Measurements from ENCODE around the gene GCNT2. TPM values are rescaled to one million over a fixed set of nuclear protein-coding genes. Genes with fewer than 3 reads are reported as not detected.

GCNT2 gene
- total and polyA plus RNA-seq, 2 of the 8 experiments (the other 6 are each of a cell fraction or from before 2014, with no cell fraction given), result 19.3 to 52.5 TPM

DNA sequence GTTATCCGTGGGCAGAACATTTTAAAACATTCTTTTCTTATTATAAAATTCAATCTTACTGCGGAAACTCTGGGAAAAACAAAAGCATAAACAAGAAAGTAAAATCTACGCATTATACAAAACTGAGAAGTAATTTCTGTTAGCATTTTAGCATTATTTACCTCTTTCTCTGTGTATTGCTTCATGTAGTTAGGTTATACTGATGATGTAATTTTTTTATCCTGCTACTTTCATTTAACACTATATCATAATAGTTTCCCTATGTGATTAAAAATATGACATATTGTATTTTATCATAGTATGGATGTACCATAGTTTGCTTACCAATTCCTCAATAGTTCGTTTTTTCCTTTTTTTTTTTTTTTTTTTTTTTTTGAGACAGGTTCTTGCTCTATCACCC is 4.2 kb upstream of the GCNT2 start:
- WGBS, 2 experiments (ENCODE audit: extremely low coverage in 1 of 2, insufficient coverage in 1 of 2, insufficient read length in 1 of 2, insufficient replicate concordance in 2 of 2, low coverage in 1 of 2, low lambda C conversion rate in 2 of 2, missing lambda C conversion rate in 1 of 2), result 89% methylated on average over 4 of the region's 4 CpGs; no CpG with 5 or more reads in 1 of the 2 experiments
- no peak overlapping the region for H3K56ac ChIP-seq (replicated peaks; ENCODE audit: insufficient read length, low read depth, low read length)

More for the DNA sequence above, 4.2 kb upstream of the GCNT2 start:
- H3K4me1 ChIP-seq (replicated peaks in 1 of 4; ENCODE audit: control insufficient read depth in 3 of 4, insufficient read depth in 4 of 4, low read length in 3 of 4), result peaks cover 9 to 20% (median 15%) of the 10 kb centered on the region in 4 experiments
- H4K8ac ChIP-seq (ENCODE audit: extremely low read depth, insufficient read depth, low read length), result no peak overlapping the region
- no peaks in the 10 kb centered on the region for H3K79me1 ChIP-seq (ENCODE audit: low read depth, low read length)
- no peak overlapping the region for H3K4ac ChIP-seq (replicated peaks; ENCODE audit: insufficient read length, low read depth, low read length)
- no peaks in the 10 kb centered on the region for H3K27me3 ChIP-seq (replicated peaks in 1 of 4; ENCODE audit: control insufficient read depth in 3 of 4, extremely low read depth in 1 of 4, insufficient read depth in 3 of 4, low read length in 3 of 4)
- H3K9me3 ChIP-seq (ENCODE audit: insufficient read depth in 2 of 2, low read depth in 1 of 2, low read length in 1 of 2), result no peaks in the 10 kb centered on the region
- H3K79me2 ChIP-seq (ENCODE audit: control insufficient read depth in 1 of 2, insufficient read depth in 2 of 2, low read length in 2 of 2), result no peaks in the 10 kb centered on the region
- peaks cover 4% of the 10 kb centered on the region; the same call in 1 of the 2 replicates for H3K23me2 ChIP-seq (ENCODE audit: low read depth, low read length)
- H3K14ac ChIP-seq (ENCODE audit: insufficient read length), result no peak overlapping the region
- H3K9ac ChIP-seq (replicated peaks in 1 of 4; ENCODE audit: extremely low read depth in 1 of 4, low read depth in 3 of 4, low read length in 3 of 4), result no peak overlapping the region
- no peak overlapping the region for H2AK5ac ChIP-seq (ENCODE audit: low read depth, low read length)
- H3K4me2 ChIP-seq (ENCODE audit: insufficient read depth in 1 of 2, low read depth in 2 of 2, low read length in 2 of 2), result no peak overlapping the region
- no peak for FAIRE-seq
- no peak overlapping the region for H2BK5ac ChIP-seq (ENCODE audit: low read depth, low read length)
- H3K36me3 ChIP-seq (ENCODE audit: control insufficient read depth in 2 of 4, insufficient read depth in 4 of 4, low read length in 3 of 4), result no peaks in the 10 kb centered on the region
- H3K27ac ChIP-seq (ENCODE audit: low read depth, low read length), result no peak overlapping the region
- H2BK15ac ChIP-seq (ENCODE audit: low read length), result no peak overlapping the region
- H3K4me3 ChIP-seq (ENCODE audit: extremely low read depth in 1 of 4, insufficient read depth in 2 of 4, low read depth in 3 of 4, low read length in 4 of 4), result no peak overlapping the region
- TF ChIP-seq PHF8 (conservative IDR thresholded peaks at IDR 0.05; ENCODE audit: low read depth, low read length), result no peak
- no peak for TF ChIP-seq TCF12 (IDR thresholded peaks at IDR 0.05; ENCODE audit: low read depth, low read length)
- TF ChIP-seq TEAD4 (IDR thresholded peaks at IDR 0.05; ENCODE audit: low read depth, low read length), result no peak
- no peak for TF ChIP-seq CBX8 (IDR thresholded peaks at IDR 0.05; ENCODE audit: borderline replicate concordance, low read depth, low read length)
- no peak for TF ChIP-seq TAF1 (IDR thresholded peaks at IDR 0.05; ENCODE audit: low read depth, low read length)
- TF ChIP-seq RNF2 (IDR thresholded peaks at IDR 0.05; ENCODE audit: borderline replicate concordance, low read depth, low read length, missing control alignments, poor library complexity, severe bottlenecking), result no peak
- no peak for TF ChIP-seq KDM5A (IDR thresholded peaks at IDR 0.05; ENCODE audit: low read length)
- H2AFZ ChIP-seq (ENCODE audit: low read length), result no peak overlapping the region
- H2BK12ac ChIP-seq (ENCODE audit: low read depth, low read length), result no peak overlapping the region
- H4K20me1 ChIP-seq (replicated peaks in 1 of 2; ENCODE audit: control insufficient read depth in 1 of 2, insufficient read depth in 2 of 2, low read length in 2 of 2), result no peaks in the 10 kb centered on the region
- no peak overlapping the region for H4K5ac ChIP-seq (ENCODE audit: insufficient read length, low read depth, low read length)
- H2BK20ac ChIP-seq (ENCODE audit: low read length), result no peak overlapping the region
- H2BK120ac ChIP-seq (replicated peaks; ENCODE audit: low read depth, low read length), result no peak overlapping the region
- no peak overlapping the region for H3K23ac ChIP-seq (ENCODE audit: insufficient read length)
- H3K18ac ChIP-seq (ENCODE audit: extremely low read depth, low read length), result no peak overlapping the region
- H4K91ac ChIP-seq (replicated peaks; ENCODE audit: insufficient read length, low read length), result no peak overlapping the region
- no peak for DNase-seq (ENCODE audit: low read depth in 1 of 2, low spot score in 2 of 2)
- POLR2A ChIA-PET (ENCODE audit: partially characterized antibody), result interaction anchor here (2.4 kb wide), 1 partner anchor 43 kb away, joined by 6 read pairs; no protein-coding TSS in a partner anchor
- CTCF ChIA-PET (ENCODE audit: partially characterized antibody), result interaction anchor here (0.7 to 1.6 kb wide), 3 partner anchors 43 to 236 kb away, joined by 3 read pairs; no protein-coding TSS in a partner anchor
